RWPE2 (cell line): ENCODE data around the gene OFD1.

ENCODE experiments used
- ATAC-seq: fragments of 200-7000 bp; cut with Tn5 transposase; 3 replicates; pipeline ENCODE4 v1.9.1; 2021; ENCODE audit warnings: low read depth
- DNase-seq: peaks from one replicate; pipeline ENCODE4 v3.0.0-alpha.2; 2020; ENCODE audit warnings: low spot score
- H3K27ac ChIP-seq: fragments of 450-650 bp; 2 replicates; pipeline ENCODE4 v1.5.1; 2017; ENCODE audit warnings: mild to moderate bottlenecking; ENCODE audit not compliant: poor library complexity, severe bottlenecking
- H3K27me3 ChIP-seq: fragments of 250-450 bp; sonication (Bioruptor Pico); 2 replicates; pipeline ENCODE4 v1.5.1; 2021; ENCODE audit warnings: mild to moderate bottlenecking, moderate library complexity; ENCODE audit not compliant: insufficient read depth, poor library complexity, severe bottlenecking
- H3K36me3 ChIP-seq: fragments of 250-450 bp; sonication (Bioruptor Pico); 2 replicates; pipeline ENCODE4 v1.5.1; 2020; ENCODE audit warnings: low read depth, mild to moderate bottlenecking, moderate library complexity
- H3K4me1 ChIP-seq: fragments of 250-450 bp; sonication (Bioruptor Pico); 2 replicates; pipeline ENCODE4 v1.5.1; 2021; ENCODE audit warnings: mild to moderate bottlenecking, moderate library complexity; ENCODE audit not compliant: insufficient read depth, poor library complexity, severe bottlenecking
- H3K4me3 ChIP-seq: fragments of 250-450 bp; sonication (Bioruptor Pico); 2 replicates; pipeline ENCODE4 v1.5.1; 2021; ENCODE audit warnings: mild to moderate bottlenecking, moderate library complexity; ENCODE audit not compliant: severe bottlenecking
- H3K9me3 ChIP-seq: fragments of 250-450 bp; sonication (Bioruptor Pico); 2 replicates; pipeline ENCODE4 v1.5.1; 2021; ENCODE audit warnings: mild to moderate bottlenecking, moderate library complexity; ENCODE audit not compliant: severe bottlenecking
- TF ChIP-seq, protein P1 (sequence below): fragments of 450-650 bp; IDR thresholded peaks from one replicate; pipeline ENCODE4 v1.5.1; 2017; ENCODE audit warnings: mild to moderate bottlenecking, moderate library complexity; ENCODE audit not compliant: poor library complexity, severe bottlenecking

OFD1 gene

GRCh38 chrX:13808865-13809264, 74.3 kb downstream of the OFD1 start:
- Histone ChIP-seq H3K27me3 (no peaks in the 10 kb centered on the region), H3K4me1 (no peaks in the 10 kb centered on the region), H3K9me3 (no peaks in the 10 kb centered on the region), H3K4me3 (no peak overlapping the region), H3K27ac (no peak overlapping the region), H3K36me3 (no peaks in the 10 kb centered on the region)
- DNase-seq (no peak), ATAC-seq (no peak)
- TF ChIP-seq, protein P1, sequence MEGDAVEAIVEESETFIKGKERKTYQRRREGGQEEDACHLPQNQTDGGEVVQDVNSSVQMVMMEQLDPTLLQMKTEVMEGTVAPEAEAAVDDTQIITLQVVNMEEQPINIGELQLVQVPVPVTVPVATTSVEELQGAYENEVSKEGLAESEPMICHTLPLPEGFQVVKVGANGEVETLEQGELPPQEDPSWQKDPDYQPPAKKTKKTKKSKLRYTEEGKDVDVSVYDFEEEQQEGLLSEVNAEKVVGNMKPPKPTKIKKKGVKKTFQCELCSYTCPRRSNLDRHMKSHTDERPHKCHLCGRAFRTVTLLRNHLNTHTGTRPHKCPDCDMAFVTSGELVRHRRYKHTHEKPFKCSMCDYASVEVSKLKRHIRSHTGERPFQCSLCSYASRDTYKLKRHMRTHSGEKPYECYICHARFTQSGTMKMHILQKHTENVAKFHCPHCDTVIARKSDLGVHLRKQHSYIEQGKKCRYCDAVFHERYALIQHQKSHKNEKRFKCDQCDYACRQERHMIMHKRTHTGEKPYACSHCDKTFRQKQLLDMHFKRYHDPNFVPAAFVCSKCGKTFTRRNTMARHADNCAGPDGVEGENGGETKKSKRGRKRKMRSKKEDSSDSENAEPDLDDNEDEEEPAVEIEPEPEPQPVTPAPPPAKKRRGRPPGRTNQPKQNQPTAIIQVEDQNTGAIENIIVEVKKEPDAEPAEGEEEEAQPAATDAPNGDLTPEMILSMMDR: no peak

DNA sequence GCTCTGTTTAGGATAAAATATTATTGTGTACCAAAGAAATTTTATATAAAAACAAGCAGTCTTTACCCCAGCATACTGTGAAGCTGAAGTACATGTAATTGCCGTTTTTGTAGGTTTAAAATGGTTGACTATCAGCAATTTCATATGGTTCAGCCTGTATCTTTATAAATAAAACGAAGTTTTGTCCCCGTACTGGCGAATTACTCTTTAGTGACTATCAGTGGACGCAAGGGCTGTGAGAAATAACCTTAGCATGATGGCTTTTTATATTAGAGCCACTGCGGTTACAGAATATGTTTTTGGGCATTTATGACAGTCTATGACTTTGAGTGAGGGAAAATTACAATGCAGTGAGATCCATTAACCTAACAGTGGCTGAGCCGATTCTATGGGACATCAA, 81.1 kb downstream of the OFD1 start:
- DNase-seq (no peak), ATAC-seq (no peak)
- no peaks in the 10 kb centered on the region for H3K9me3 ChIP-seq
- H3K4me3 ChIP-seq: no peak overlapping the region
- TF ChIP-seq, protein P1: no peak
- no peaks in the 10 kb centered on the region for H3K36me3 ChIP-seq
- H3K4me1 ChIP-seq: no peaks in the 10 kb centered on the region
- H3K27me3 ChIP-seq: no peaks in the 10 kb centered on the region
- no peak overlapping the region for H3K27ac ChIP-seq

DNA sequence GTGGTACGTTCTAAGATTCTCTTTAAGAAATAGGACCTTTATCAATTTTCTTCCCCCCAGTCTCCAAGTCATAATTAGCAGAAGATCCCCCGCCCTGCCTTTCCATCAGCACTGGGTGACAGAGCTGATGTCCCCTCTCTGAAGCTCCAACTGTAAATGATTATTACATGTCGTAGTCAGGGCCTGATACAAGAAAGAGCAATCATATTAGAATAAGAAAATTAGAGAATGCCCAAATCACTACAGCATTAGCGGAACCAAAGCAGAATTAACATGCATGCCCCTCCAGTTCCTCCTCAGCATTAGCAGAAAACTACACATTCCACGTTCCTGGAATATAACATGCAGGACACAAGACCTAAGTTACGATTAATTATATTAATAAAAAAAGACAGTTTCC, 81.6 kb downstream of the OFD1 start:
- TF ChIP-seq, protein P1: no peak
- Histone ChIP-seq H3K27ac (no peak overlapping the region), H3K36me3 (no peaks in the 10 kb centered on the region), H3K4me3 (no peak overlapping the region), H3K4me1 (no peaks in the 10 kb centered on the region), H3K9me3 (no peaks in the 10 kb centered on the region), H3K27me3 (no peaks in the 10 kb centered on the region)
- ATAC-seq (no peak), DNase-seq (no peak)

GRCh38 chrX:13816643-13817627, 82.4 kb downstream of the OFD1 start, which contains the start of gene GPM6B:
TSS of gene GPM6B (minus strand) at chrX:13817093. CDS start at chrX:13816904, 189 bp downstream.
- no peaks in the 10 kb centered on the region for H3K36me3 ChIP-seq
- H3K9me3 ChIP-seq: no peaks in the 10 kb centered on the region
- no peak within 1 kb of the TSS for H3K4me3 ChIP-seq
- ATAC-seq: no peak
- no peak for DNase-seq
- TF ChIP-seq, protein P1: no peak
- no peaks in the 10 kb centered on the region for H3K27me3 ChIP-seq
- no peaks in the 10 kb centered on the region for H3K4me1 ChIP-seq
- H3K27ac ChIP-seq: no peak within 1 kb of the TSS
